Measurements from ENCODE around the gene BASP1.
"Not testable (repeated sequence)": the region's sequence is repeated elsewhere in the genome, so short reads cannot be mapped to it uniquely, and the experiment has no call there.

BASP1 gene

DNA sequence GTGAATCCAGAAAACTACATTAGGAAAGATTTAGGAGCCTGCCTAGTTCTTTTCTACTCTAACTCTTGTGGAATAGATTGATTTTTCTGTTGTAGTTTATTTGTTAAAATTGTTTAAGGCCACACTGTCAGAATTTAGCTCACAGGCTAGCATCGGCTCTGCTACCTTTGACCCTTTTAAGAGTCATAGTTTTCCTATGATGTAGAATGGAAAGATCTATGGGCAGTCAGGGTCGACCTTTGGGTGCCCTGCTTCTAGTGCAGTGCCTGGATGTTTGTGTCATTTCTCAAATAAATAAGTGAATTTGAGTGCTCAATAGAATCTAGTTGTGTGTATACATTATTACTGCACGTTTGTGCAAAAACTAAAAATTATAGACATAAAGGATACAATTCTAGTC is 38.7 kb downstream of the BASP1 start:
- DNase-seq (ENCODE audit: low spot score): no peak

DNA sequence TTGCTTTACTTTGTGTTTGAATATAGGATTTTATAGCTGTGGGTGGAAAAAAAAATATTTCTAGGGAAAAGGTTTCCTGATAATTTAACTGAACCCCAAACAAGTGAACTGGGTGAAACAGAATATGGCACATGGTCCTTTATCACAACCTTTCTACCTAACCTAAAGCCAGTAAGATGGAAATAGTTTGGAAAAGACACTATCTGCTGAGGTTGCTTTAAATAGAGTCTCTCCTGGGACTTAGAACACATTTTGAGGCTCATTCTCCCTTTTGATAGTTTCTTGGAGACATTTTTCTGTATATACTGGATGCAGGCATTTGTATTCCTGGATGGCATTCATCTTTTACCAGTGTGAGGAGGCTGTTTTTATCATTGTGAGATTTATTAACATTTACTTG is 39.4 kb downstream of the BASP1 start:
- no peak for DNase-seq (ENCODE audit: low spot score)

DNA sequence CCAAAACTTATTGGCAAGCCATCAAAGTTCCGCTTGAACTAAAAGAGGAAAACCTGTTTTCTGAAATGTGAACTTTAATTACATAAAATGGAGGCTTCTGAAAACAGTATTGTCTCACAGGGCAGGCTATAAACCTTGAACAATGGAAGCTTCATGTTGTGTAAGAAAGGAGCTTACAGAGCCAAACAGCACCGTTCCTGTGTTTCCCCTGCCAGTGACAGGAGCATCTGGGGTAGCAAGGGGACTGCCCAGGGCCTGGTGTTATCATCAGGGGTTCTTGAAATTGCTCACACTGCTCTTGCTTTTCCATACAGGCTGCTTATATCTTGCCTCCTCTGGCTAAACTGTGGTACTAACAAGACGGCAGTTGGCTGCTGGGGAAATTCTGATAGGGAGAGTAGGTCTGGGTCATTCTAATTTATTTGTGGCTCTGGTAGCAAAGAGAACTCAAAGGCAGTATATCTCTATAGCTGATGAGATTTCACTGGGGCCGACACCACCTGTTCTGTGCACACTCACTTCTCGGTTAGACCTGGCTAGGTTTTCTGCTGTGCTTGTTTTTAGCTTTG is 40.4 kb downstream of the BASP1 start:
- no peak for DNase-seq (ENCODE audit: low spot score)

DNA sequence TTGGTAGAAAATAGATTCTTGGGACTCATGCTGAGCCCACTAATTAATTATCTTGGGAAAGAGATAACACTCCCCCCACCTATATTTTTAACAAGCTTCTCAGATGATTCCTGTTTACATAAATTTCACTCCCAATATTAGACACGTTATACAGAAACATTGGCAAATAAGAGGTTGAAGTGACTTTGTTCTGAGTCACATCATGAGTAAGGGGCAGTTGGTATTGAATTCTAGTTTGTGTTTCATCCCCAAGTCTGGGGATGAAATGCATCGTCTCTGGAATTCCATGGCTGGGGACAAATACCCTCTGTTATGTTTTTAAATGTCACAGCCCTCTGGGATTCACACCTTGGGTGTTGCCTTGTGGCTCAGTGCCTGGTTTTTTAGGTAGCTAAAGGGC is 41.0 kb downstream of the BASP1 start:
- no peak for DNase-seq (ENCODE audit: low spot score)

DNA sequence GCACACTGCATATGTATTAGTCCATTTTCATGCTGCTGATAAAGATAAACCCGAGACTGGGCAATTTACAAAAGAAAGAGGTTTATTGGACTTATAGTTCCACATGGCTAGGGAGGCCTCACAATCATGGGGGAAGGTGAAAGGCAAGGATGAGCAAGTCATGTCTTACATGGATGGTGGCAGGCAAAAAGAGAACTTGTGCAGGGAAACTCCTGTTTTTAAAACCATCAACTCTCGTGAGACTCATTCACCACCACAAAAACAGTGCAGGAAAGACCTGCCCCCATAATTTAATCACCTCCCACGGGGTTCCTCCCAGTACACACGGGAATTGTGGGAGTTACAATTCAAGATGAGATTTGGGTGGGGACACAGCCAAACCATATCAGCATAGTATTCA is 41.6 kb downstream of the BASP1 start:
- DNase-seq (ENCODE audit: low spot score): not testable (repeated sequence)

DNA sequence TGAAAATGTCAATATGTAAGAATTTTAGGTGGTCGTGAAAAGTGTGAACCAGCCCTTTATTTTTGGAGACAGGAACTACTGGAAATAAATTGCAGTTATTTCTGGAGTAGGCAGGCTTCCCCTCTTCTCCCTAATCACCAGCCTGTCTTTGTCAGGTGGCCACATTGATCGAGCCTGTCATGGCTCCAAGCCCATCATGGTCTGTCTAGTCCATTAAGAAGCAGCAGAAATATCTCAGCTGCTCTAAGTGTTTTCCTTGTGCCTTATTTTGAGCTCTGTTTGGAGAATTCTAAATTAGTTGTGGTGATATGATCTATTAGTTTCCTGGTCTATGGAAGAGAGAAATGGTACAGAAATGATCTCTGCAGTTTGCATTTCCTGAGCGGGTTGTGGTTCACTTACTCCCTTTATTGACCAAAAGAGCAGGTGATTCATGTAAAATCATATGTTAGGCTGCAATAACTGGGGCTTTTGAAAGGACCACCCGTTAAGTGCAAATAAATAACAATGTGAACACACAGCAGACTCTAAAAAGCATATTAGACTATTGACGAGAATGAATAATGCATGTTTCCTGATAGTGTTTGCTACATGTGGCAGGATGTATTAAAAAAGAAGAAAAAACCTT is 42.3 kb downstream of the BASP1 start:
- no peak for DNase-seq (ENCODE audit: low spot score)

DNA sequence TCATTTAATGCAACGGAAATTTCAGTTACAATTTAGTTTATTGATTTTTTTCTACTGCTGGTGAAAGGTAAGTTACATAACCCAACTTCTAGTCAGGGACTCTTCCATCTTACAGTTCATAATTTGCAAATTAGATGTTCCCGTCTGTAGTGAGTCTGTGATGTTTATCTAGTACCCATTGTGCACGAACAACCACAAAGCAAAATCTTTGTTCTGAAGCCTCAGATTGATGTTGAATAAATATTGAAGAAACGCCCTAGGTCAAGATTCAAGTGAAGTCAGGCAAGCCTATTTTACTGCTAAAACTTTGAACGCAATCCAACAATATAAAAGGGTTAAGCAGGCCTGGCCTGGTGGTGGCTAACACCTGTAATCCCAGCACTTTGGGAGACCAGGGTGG is 43.1 kb downstream of the BASP1 start:
- no peak for DNase-seq (ENCODE audit: low spot score)

DNA sequence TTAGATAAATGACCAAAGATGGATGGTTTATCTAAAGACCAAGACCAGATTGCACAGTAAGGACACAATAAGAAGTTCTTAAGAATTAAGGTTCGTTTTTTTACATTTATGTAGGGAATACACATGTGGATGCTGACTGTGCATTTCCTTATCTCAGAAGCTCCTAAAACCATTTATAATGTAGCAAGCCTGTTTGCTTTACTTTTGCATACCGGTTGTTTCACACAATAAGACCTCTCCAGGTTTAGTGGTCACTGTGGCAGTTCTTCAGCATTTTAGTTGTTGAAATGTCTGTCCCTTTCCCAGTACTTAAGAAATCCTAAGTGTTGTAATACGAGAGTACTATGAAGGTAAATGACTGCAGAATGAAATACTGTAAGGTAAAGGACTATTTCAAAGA is 43.6 kb downstream of the BASP1 start:
- DNase-seq (ENCODE audit: low spot score): no peak

DNA sequence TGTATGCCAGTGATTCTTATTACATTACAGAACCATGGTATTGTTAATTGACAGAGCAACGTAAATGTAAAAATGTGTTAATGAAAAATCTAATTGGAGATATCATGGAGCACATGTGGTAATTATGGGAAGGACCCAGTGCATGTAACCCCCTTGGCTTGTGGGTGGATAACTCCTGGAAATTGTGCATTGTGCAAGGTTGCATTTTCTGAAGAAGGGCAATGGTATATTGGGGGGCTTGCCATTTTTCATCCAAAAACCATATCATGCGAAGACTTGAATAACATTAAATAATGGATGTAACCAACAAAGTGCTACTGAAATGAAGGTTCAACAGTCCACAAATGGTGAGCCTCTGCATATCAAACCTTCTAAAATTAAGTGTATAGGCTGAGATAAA is 47.6 kb downstream of the BASP1 start:
- no peak for DNase-seq (ENCODE audit: low spot score)

DNA sequence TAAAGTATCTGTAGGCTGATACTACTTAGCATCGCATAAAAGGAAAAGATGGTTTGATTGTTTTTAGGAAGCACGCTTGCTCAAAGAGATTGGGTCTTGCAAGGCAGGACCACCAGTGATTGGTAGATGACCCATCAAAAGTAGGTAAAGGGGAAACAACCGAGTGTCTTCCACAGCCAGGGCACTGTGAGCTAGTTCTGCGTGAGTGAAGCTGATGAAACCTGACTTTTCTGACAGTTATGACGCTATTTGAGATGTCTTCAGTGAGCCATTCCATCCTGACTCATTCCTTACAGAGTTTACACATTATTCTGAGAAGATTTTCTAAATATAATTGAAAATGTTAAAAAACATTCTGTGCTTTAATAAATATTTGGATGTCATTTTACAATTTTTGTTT is 49.7 kb downstream of the BASP1 start:
- no peak for DNase-seq (ENCODE audit: low spot score)

DNA sequence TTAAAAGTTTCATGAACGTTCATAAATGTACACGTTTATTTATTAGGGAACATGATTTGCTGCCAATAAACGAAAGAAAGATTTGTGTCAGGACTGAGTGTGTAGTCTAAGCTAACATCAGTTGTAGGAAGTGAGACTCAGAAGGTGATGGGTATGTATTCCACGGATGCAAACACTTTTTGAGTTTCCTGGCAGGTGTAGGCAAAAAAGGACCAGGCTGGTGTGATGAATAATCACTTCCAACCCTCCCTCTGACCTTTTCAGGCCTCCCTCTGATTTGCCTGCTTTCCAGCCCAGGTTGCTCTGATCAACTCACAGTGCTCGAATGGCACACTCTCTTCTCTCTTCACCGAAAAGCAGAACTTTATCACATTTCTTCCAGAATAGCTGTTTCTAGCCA is 51.8 kb downstream of the BASP1 start:
- DNase-seq (ENCODE audit: low spot score): no peak

DNA sequence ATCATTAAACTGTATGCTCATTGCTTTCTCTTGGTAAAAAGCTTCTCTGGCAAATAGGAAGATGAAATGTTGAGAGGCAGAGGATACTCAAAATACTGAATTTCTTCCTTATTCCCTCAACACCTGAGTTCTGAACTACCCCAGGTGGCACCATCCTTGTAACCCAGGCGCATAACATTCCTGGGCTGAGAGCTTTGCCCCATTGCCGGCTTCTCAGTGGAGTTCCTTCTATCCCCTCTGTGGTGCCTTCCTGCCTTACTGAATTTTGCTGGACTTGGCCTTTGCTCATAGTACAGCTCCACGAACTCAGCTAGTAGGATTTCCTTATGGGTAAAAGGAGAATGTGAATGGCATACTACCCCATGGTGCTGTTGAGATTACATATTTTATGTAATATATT is 54.7 kb downstream of the BASP1 start:
- DNase-seq (ENCODE audit: low spot score): no peak

DNA sequence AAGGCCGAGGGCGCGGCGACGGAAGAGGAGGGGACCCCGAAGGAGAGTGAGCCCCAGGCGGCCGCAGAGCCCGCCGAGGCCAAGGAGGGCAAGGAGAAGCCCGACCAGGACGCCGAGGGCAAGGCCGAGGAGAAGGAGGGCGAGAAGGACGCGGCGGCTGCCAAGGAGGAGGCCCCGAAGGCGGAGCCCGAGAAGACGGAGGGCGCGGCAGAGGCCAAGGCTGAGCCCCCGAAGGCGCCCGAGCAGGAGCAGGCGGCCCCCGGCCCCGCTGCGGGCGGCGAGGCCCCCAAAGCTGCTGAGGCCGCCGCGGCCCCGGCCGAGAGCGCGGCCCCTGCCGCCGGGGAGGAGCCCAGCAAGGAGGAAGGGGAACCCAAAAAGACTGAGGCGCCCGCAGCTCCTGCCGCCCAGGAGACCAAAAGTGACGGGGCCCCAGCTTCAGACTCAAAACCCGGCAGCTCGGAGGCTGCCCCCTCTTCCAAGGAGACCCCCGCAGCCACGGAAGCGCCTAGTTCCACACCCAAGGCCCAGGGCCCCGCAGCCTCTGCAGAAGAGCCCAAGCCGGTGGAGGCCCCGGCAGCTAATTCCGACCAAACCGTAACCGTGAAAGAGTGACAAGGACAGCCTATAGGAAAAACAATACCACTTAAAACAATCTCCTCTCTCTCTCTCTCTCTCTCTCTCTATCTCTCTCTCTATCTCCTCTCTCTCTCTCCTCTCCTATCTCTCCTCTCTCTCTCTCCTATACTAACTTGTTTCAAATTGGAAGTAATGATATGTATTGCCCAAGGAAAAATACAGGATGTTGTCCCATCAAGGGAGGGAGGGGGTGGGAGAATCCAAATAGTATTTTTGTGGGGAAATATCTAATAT is 58.1 kb downstream of the BASP1 start:
- no peak for DNase-seq (ENCODE audit: low spot score)

DNA sequence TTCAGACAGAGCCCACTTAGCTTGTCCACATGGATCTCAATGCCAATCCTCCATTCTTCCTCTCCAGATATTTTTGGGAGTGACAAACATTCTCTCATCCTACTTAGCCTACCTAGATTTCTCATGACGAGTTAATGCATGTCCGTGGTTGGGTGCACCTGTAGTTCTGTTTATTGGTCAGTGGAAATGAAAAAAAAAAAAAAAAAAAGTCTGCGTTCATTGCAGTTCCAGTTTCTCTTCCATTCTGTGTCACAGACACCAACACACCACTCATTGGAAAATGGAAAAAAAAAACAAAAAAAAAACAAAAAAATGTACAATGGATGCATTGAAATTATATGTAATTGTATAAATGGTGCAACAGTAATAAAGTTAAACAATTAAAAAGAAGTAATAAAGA is 59.0 kb downstream of the BASP1 start:
- DNase-seq (ENCODE audit: low spot score): no peak

DNA sequence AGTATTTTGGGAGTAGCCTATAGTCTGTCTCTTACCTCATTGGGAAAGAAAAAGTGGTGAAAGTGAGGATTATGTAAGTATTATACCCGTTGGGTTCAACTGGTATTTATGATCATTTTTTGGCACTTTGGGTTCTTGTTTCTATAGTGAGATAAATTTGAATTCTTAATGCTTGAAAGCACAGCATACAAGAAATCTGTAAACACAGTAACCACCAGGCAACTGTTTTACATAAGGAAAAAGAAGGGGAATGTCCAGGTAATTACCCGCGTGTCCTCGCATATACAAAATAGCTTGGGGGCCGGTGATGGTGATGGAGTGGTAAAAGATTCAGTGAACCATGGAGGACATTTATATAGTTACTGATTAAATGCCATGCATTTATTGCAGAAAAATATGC is 60.5 kb downstream of the BASP1 start:
- no peak for DNase-seq (ENCODE audit: low spot score)

DNA sequence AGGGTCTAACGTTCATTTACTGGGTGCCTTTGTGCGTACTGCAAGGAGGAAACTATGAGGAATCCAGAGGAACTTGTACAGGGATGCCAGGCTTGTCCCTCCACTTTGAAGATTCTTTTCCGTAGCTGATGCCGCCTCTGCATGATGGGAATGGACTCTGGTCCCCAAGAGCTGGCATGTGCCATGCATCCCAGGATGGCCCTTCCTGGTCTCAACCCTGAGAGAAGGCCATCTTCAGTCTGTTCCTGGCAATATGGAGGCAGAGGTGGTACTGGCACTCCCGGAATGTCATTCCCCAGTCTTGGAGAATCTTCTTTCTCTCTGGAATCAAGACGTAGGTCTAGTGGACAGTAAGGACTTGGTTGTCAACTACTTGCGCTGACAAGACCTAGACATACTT is 61.5 kb downstream of the BASP1 start:
- DNase-seq (ENCODE audit: low spot score): no peak

DNA sequence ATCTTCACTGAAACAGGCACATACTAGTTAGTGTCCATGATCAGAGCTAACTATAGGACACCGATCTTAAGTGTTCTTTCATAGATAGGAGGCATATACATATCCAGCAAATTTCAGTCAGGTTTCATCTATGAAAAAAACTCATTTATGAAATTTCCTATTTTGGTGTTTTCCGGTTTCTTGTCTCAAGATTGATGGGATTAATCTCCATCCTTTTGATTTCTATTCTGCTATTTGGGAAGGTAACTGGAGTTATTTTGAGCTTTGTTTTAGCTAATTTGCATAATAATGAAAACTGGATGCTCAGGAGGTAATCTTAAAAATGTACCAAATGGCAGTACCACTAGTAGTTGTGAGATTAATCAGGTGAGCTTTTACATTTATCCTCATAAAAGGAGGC is 62.1 kb downstream of the BASP1 start:
- DNase-seq (ENCODE audit: low spot score): no peak

DNA sequence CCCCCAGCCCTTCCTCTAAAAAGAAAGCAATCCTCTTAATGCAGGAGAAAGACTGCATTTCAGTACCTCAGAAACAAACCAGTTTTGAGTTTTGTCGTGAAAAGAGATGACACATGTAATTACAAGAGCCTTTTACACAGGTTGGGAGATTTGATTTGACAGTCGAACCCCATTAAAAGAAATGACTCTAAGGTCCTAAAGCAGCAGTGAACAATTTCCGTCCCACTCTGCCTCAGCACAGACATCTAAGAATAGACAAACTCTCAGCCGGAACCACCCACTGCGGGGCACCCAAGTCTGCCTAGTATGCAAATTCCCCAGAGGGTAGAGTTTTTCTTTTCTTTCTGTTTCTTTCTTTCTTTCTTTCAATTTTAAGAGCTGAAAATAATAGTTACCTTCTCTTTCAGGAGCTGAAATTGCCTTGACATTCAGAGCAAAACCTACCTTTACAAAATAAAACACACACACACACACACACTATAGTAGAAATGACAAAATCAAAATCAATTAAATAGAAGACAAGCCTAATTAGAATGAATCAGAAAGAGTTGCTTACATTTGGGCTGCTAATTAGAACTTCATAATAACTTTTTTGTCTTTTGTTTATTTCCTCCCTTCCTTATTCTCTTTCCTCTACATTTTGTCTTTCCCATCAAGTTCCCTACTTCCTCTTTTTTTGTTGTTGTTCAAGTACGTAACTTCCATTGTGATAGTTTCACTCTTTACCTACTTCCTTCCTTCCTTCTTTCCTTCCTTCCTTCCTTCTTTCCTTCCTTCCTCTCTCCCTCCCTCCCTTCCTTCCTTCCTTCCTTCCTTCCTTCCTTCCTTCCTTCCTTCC is 65.1 kb downstream of the BASP1 start:
- DNase-seq (ENCODE audit: low spot score): no peak

DNA sequence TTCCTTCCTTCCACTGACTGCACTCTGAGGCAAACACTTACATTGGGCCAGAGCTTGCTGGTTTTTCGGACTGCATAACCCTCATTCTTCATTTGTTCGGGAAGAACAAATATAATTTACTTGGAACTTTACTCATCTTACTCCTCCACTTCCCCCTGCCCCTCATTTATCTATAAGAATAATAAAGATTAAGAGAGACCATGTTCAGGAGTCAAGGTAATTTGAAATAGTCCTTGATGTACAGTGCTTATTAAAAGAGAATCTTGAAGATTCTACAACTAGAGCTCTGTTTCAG is 65.6 kb downstream of the BASP1 start:
- DNase-seq (ENCODE audit: low spot score): no peak

DNA sequence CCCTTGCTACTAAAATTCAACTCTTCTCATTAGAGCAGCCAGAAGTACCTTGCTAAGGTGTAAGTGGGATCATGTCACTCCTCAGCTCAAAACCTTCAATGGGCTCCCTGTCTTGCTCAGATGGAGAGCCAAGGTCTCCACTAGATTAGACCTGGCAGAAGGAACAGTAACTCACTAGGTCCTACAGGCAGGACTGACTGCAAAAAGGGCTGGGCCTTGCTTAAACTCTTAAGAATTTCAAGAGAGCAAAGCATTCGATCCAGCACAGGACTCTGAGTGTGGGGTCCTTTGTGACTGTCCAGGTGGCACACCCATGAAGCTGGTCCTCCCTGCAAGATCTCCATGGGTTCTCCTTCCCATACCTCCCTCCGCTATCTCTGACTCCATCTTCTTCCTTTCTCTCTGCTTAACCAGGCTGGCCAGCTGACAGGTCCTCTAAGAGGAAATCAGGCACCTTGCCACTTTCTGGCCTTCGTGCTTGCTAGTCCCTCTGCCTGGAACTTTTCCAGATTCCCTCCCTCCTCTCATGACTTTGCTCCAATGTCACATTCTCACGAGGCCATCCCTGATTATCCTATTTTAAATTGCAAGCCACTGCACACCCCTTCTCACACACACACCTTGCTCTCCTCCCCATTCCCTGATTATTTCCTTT is 70.2 kb downstream of the BASP1 start:
- DNase-seq (ENCODE audit: low spot score): no peak

DNA sequence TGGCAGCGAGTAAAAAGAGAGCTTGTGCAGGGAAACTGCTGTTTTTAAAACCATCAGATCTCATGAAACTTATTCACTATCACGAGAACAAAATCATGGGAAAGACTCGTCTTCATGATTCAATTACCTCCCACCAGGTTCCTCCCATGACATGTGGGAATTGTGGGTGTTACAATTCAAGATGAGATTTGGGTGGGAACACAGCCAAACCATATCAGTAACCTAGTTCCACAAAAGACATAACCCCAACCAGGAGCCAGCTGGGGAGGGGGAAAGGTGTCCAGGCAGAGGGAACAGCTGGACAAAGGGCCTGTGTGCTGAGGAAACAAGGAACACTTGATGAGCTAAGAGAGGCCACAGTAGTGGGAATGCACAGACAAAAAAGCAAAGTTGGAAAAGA is 71.1 kb downstream of the BASP1 start:
- no peak for DNase-seq (ENCODE audit: low spot score)

Data from D341Med (cell line).